COLO668 (cell line): ENCODE measurements around the gene ARHGAP15.

Experiments used
- DNase-seq: peaks from one replicate; lab custom pipeline; 2025; ENCODE audit not compliant: unreplicated experiment; lab: John Stamatoyannopoulos, UW

Gene ARHGAP15

DNA sequence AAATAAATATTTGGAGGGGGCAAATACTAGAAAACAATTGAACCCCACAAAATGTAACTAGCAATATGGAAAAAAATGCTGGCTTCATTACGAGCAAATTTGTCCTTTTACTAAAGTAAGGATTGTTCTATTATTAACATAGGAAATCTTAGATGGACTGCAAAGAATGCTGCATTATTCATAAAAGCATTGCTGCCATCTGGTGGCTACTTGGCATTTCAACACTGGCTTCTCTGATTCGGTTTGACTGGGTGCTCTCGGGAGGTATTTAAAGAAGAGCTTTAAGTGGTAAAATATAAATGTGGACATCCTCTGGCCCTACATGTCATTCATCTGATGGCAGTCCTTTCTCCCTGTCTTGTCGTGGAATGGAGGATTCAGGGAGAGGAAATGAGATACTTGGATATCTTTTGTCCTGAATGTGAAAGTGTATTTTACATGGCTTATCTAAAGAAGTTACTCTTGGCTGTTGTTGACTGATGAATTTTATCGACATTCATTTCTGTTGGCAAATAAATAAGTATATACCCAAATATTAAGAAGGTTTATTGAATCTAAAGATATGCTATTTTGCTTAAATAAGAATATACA is 130.2 kb downstream of the ARHGAP15 start:
- DNase-seq: peak; percentile 53

DNA sequence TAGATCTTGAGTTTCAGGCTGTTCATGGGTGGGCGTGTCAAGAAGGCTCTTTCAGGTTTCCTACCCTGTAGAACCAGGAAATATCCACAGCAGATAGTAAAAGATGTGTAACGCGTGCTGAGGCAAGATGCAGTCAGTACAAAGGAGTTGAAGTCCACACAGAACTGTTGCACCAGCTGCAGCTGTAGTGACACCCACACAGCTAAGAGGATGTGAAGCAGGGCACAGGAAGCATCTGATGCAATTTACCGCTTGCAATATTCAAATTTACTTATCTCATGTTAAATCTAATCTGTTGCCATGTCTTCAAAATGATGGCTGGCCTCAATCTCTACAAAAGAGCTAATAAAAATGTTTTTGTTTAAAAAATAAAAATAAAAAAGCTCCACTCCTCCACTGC is 132.8 kb downstream of the ARHGAP15 start:
- DNase-seq: no peak

GRCh38 chr2:143262389-143262788 is 133.2 kb downstream of the ARHGAP15 start:
- DNase-seq: no peak

DNA sequence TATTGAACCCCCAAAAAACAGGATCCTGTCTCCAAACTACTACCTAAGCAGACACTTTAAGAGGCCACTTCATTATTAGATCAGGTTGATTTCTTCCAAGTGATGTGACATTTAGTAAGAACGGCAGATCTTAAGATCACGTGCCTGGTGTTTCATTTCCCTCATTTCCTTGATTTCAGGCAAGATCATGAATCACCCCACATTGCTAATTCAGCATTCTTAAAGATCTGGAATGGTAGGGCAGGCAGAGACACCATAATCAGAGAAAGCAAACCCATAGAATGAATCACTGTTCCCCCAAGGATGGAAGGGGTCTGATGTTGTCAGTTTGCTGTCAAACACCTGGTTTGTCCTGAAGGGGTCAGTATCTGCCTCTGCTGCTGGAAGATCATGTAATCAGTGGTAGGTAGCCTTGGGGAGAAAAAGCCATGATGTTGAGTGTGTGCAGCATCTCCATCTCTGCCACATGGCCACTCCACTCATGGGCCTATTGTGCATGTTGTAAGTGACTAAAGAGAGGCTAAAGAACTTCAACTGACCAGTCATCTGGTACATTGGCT is 133.9 kb downstream of the ARHGAP15 start:
- no peak for DNase-seq

DNA sequence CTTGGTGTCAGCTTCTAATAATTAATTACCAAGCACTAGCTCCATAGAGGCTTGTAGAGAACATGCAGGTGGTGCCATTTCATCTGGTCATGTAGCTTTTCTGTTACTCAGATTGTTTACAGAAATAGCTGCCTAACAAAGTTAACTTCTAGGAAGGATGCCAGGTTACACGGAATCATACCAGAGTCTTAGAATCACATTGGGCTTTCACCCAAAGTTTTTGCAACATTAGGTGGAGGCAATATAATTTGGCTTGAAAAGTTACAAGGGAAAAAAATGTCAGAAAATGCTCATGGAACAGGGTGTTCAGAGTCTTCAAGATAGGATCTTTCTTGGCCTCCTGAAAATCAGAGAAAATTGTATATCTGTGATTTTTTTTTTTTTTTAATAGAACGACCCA is 135.6 kb downstream of the ARHGAP15 start:
- no peak for DNase-seq

GRCh38 chr2:143279672-143280071 is 150.5 kb downstream of the ARHGAP15 start:
- DNase-seq: no peak

- DNase-seq: no peak
These were observed 151.0 kb downstream of the ARHGAP15 start for GRCh38 chr2:143280097-143280757.

DNA sequence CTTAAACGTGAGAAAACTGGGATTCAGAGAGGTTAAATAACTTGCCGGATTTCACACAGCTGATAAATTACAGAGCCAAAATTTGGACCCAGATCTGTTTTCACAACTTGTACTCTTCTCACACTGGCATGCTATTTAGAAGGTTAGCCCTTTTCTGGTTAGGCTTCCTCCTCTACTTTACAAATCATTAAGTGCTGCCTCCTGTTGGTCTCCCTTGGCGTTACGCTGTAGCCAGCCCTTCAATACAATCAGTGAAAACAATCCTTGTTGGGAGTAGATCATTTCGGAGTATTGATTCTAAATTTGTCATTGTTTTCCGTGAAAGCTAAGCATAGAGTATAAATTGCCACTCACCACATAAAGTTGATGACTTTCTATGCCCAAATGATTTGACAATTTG is 153.5 kb downstream of the ARHGAP15 start:
- DNase-seq: no peak

GRCh38 chr2:143284087-143284675 is 155.0 kb downstream of the ARHGAP15 start:
- DNase-seq: peak; percentile 15

- DNase-seq: no peak
These were observed 159.8 kb downstream of the ARHGAP15 start for GRCh38 chr2:143289025-143289424.

DNA sequence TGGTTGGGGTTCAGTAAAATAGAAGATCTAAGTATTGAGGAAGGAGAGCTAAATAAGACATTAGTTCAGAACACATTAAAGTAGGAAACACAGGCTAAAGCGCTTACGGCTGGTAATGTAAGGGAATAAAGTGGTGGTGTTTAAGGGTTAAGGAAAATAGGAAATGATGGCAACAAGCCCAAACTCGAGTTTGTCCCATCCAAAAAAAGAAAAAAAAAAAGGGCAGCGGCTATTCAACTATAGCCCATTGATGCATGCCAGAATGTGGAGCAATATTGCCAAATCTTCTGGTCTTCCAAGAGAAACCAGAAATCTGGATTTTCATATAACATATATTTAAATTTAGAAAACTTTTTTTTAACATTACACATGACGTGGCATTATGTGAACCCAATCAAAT is 161.0 kb downstream of the ARHGAP15 start:
- DNase-seq: no peak

GRCh38 chr2:143294068-143294467 is 164.8 kb downstream of the ARHGAP15 start:
- no peak for DNase-seq

- no peak for DNase-seq
These were observed 166.9 kb downstream of the ARHGAP15 start for GRCh38 chr2:143296089-143296488.

DNA sequence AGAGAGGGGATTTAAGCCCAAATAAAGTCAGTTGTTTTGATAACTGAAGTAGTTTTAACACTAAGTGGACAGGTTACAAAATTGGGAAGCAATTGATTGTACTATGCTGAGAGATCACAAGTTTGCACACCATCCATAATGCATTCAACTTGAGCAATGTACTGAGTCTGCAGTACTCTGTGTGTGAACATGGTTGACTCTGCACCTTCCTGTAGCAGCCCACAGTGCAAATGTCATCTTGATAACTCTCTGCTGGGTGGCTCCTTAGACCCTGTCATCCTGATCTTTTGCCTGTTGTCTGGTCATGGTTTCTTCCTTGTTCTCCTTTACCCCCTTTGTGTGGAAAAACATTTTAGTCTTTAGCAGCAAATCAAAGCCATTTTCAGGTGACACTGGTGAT is 168.0 kb downstream of the ARHGAP15 start:
- DNase-seq: no peak

DNA sequence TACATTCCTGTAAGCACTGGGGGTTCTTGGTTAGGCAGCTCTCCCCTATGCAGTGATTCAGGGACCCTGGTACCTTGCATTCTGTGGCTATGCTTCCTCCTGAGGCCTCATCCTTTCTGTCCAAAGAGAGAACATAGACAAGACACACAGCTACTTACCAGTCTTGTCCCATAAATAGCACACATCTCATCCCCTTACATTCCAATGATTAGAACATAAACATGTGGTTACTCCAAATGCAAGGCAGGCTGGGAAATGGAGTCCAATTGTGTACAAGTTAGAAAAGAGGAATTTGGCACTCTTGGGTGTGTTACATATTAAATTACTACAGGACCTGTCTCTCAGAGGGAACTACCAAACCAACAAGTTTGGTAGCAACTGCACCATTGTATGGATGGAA is 171.3 kb downstream of the ARHGAP15 start:
- no peak for DNase-seq

DNA sequence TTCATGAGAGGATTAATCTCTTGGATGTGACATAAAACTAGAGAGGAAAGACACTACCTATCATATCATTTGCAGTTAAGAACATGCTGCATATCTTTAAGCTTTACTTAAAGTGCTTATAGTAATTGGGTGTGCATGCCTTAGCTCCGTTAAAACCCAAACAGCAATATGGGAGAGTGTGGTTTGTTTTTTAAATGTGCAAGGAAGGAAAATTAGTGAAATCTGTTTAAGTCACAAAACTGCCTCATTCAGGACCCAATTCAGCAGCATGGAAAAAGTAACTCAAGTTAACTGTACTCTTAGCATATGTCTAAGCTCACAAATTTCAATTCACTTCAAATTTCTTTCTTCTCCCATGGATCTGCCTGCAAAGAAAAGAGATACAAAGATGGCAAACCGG is 182.2 kb downstream of the ARHGAP15 start:
- DNase-seq: no peak

DNA sequence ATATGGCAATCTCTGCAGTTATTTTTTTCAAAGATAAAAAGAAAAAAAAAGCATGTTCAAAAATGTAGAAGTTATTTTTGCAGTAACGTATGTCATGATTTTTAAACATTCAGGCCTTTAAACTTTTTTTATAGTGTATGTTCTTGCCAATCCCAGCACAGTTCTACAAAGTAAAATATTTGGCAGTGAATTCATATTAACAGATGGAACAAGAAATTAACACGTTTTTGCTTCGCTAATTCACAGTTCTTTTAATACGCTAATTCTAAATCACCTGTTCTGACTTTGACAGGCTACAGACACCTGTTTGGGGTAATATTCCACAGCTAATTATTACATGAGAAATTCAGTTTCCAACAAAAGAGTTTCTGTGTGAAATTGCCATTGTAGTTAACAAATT is 183.2 kb downstream of the ARHGAP15 start:
- no peak for DNase-seq

- no peak for DNase-seq
These were observed 184.6 kb downstream of the ARHGAP15 start for GRCh38 chr2:143313861-143314260.

GRCh38 chr2:143321994-143322393 is 192.8 kb downstream of the ARHGAP15 start:
- DNase-seq: no peak

- DNase-seq: no peak
These were observed 200.1 kb downstream of the ARHGAP15 start for GRCh38 chr2:143329288-143329687.

- DNase-seq: no peak
These were observed 204.1 kb downstream of the ARHGAP15 start for GRCh38 chr2:143333168-143333791.

DNA sequence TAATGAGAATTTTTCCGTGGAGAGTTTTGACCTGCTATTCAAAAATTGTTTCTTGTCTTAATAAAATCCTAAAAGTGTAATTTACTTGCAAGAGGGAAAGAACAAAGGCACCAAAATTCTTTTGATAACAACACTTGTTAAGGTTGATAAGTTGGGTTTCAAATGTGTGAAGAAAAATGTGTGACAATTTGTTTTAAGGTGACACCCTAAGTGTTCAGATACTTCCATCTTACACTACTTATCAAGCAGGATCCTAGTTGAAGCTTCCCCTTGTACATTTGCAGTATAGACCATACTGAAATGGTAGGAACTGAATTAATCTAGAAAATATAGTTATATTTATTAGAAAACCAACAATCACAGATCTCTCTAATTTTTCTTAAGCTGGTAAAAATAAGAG is 204.6 kb downstream of the ARHGAP15 start:
- no peak for DNase-seq
